SU-DHL-6 (cell line): ENCODE measurements around the gene LIM2.

ENCODE experiments used
- CTCF ChIP-seq: fragments of 200-600 bp; sonication (generic); IDR thresholded peaks from one replicate; pipeline ENCODE4 v1.5.1; 2017; ENCODE audit warnings: antibody characterized with exemption, mild to moderate bottlenecking, low read length, moderate library complexity; ENCODE audit not compliant: insufficient read depth, poor library complexity, severe bottlenecking
- EZH2phosphoT487 ChIP-seq: fragments of 200-600 bp; sonication (generic), shearing (Covaris generic); conservative IDR thresholded peaks from 2 replicates; pipeline ENCODE4 v1.6.1; 2018; ENCODE audit warnings: mild to moderate bottlenecking, antibody characterized with exemption, low read length, moderate library complexity, mixed read lengths

- TF ChIP-seq EZH2phosphoT487 (no peak), CTCF (no peak)
These were observed 46.7 kb upstream of the LIM2 start for GRCh38 chr19:51434456-51434855.
